Effector memory CD4-positive, alpha-beta T cell (primary cell): ENCODE measurements around the gene PITPNB.

Source experiments
- DNase-seq, 3 donors: peaks; one replicate each; pipeline ENCODE4 v3.0.0-alpha.2; 2020
- H3K27ac ChIP-seq: 2 replicates; pipeline ENCODE4 v1.7.0; 2013; ENCODE audit warnings: mild to moderate bottlenecking, low read length, moderate library complexity; ENCODE audit not compliant: insufficient read depth, poor library complexity, severe bottlenecking
- H3K27me3 ChIP-seq: replicated peaks from 2 replicates; pipeline ENCODE4 v1.7.0; 2013; ENCODE audit warnings: mild to moderate bottlenecking, low read length; ENCODE audit not compliant: insufficient read depth, control insufficient read depth, poor library complexity, severe bottlenecking
- H3K36me3 ChIP-seq: 2 replicates; pipeline ENCODE4 v1.7.0; 2013; ENCODE audit warnings: mild to moderate bottlenecking, low read length, moderate library complexity; ENCODE audit not compliant: control insufficient read depth, insufficient read depth
- H3K4me1 ChIP-seq: 2 replicates; pipeline ENCODE4 v1.7.0; 2013; ENCODE audit warnings: low read length, mild to moderate bottlenecking; ENCODE audit not compliant: control insufficient read depth, insufficient read depth, poor library complexity, severe bottlenecking
- H3K4me3 ChIP-seq: 2 replicates; pipeline ENCODE4 v1.7.0; 2013; ENCODE audit warnings: low read length, low read depth, mild to moderate bottlenecking; ENCODE audit not compliant: insufficient read depth, poor library complexity, severe bottlenecking
- H3K9me3 ChIP-seq: 2 replicates; pipeline ENCODE4 v1.7.0; 2013; ENCODE audit warnings: mild to moderate bottlenecking, low read length, moderate library complexity; ENCODE audit not compliant: control insufficient read depth

PITPNB gene

DNA sequence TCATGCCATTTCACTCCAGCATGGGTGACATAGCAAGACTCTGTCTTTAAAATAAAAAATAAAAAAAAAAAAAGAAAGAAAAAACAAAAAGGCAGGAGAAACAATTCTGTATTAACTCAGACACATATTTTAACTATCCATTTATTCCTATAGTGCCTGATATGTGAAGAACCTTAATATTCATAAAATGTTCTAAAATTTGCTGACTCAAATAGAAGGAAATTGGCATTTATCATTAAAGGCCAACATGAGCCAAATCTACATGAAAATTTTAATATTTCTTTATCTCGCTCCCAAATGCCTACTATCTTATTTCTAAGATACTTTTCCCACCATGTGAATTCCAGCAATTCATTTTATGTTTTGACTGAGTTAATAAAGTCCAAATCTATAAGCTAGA is 18.9 kb downstream of the PITPNB start:
- Histone ChIP-seq H3K27me3 (no peaks in the 10 kb centered on the region), H3K27ac (no peak overlapping the region), H3K4me3 (no peak overlapping the region), H3K4me1 (peaks cover 3% of the 10 kb centered on the region), H3K36me3 (peaks cover 18% of the 10 kb centered on the region), H3K9me3 (no peaks in the 10 kb centered on the region)
- no peak for DNase-seq

GRCh38 chr22:27896245-27896644 is 22.8 kb downstream of the PITPNB start:
- Histone ChIP-seq H3K27me3 (no peaks in the 10 kb centered on the region), H3K9me3 (no peaks in the 10 kb centered on the region), H3K27ac (no peak overlapping the region), H3K4me1 (no peaks in the 10 kb centered on the region), H3K4me3 (no peak overlapping the region), H3K36me3 (peaks cover 32% of the 10 kb centered on the region)
- DNase-seq = no peak

DNA sequence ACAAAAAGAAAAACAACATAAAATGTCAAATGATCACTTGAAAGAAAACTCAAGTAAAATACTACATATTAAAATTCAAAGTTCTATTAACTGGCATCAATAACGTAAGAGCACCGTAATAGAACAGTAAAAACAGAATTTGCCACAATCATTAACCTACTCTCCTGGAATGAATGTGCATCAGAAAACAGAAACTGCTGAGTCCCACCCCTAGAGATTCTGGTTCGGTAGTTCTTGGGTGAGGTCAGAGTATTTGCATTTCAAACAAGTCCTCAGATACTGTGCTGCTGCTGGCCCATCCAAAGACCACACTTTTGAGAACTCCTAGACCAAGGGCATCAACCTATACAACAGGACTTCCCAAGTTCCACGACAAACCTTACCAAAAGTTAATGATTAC is 23.5 kb downstream of the PITPNB start:
- Histone ChIP-seq H3K4me1 (no peaks in the 10 kb centered on the region), H3K36me3 (peaks cover 32% of the 10 kb centered on the region), H3K27ac (no peak overlapping the region), H3K4me3 (no peak overlapping the region), H3K27me3 (no peaks in the 10 kb centered on the region), H3K9me3 (no peaks in the 10 kb centered on the region)
- no peak for DNase-seq

GRCh38 chr22:27892811-27893210 is 26.2 kb downstream of the PITPNB start:
- H3K36me3 ChIP-seq = peaks cover 46% of the 10 kb centered on the region
- no peaks in the 10 kb centered on the region for H3K27me3 ChIP-seq

GRCh38 chr22:27892064-27892463 is 27.0 kb downstream of the PITPNB start:
- H3K9me3 ChIP-seq = no peaks in the 10 kb centered on the region
- no peak overlapping the region for H3K4me3 ChIP-seq
- H3K36me3 ChIP-seq = peaks cover 41% of the 10 kb centered on the region
- DNase-seq = no peak
- H3K27me3 ChIP-seq = no peaks in the 10 kb centered on the region
- H3K4me1 ChIP-seq = no peaks in the 10 kb centered on the region
- H3K27ac ChIP-seq = no peak overlapping the region

More at GRCh38 chr22:27892811-27893210, 26.2 kb downstream of the PITPNB start:
- no peak for DNase-seq
- no peak overlapping the region for H3K27ac ChIP-seq
- H3K4me1 ChIP-seq = no peaks in the 10 kb centered on the region
- H3K9me3 ChIP-seq = no peaks in the 10 kb centered on the region
- H3K4me3 ChIP-seq = no peak overlapping the region

DNA sequence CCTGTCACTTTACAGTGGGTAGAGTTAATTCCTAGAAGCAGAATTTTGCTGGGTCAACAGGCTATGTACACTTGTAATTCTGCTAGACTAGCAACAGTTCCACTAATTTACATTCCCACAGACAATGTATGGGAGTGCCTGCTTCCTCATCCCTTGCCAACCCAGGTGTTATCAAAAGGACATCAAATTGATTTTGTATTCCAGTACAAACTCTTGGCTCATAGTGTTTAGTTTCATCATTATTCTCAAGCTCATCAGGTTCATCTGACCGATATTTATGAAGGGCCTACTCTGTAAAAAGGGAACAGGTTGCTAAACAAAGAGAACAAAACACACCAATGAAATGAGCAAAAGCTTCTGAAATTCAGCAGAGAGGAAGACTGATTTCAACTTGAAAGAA is 30.7 kb downstream of the PITPNB start:
- H3K4me1 ChIP-seq = no peaks in the 10 kb centered on the region
- H3K27me3 ChIP-seq = no peaks in the 10 kb centered on the region
- H3K27ac ChIP-seq = no peak overlapping the region
- no peaks in the 10 kb centered on the region for H3K9me3 ChIP-seq
- peaks cover 31% of the 10 kb centered on the region for H3K36me3 ChIP-seq
- DNase-seq = no peak
- H3K4me3 ChIP-seq = no peak overlapping the region

- Histone ChIP-seq H3K27me3 (no peaks in the 10 kb centered on the region), H3K27ac (no peak overlapping the region), H3K4me1 (no peaks in the 10 kb centered on the region), H3K9me3 (no peaks in the 10 kb centered on the region), H3K36me3 (peaks cover 26% of the 10 kb centered on the region), H3K4me3 (no peak overlapping the region)
- no peak for DNase-seq
Observed at GRCh38 chr22:27886843-27887151, 32.3 kb downstream of the PITPNB start.

- no peaks in the 10 kb centered on the region for H3K9me3 ChIP-seq
- H3K4me1 ChIP-seq = no peaks in the 10 kb centered on the region
- H3K27ac ChIP-seq = no peak overlapping the region
- H3K4me3 ChIP-seq = no peak overlapping the region
- DNase-seq = peak in 2 of 3 donors; percentile 14 to 19
- peaks cover 21% of the 10 kb centered on the region for H3K36me3 ChIP-seq
- H3K27me3 ChIP-seq = no peaks in the 10 kb centered on the region
Observed at GRCh38 chr22:27885977-27886842, 32.8 kb downstream of the PITPNB start.

- Histone ChIP-seq H3K4me3 (no peak overlapping the region), H3K36me3 (peaks cover 15% of the 10 kb centered on the region), H3K27me3 (no peaks in the 10 kb centered on the region), H3K27ac (no peak overlapping the region), H3K4me1 (no peaks in the 10 kb centered on the region), H3K9me3 (no peaks in the 10 kb centered on the region)
- no peak for DNase-seq
Observed at GRCh38 chr22:27883656-27884350, 35.3 kb downstream of the PITPNB start.

DNA sequence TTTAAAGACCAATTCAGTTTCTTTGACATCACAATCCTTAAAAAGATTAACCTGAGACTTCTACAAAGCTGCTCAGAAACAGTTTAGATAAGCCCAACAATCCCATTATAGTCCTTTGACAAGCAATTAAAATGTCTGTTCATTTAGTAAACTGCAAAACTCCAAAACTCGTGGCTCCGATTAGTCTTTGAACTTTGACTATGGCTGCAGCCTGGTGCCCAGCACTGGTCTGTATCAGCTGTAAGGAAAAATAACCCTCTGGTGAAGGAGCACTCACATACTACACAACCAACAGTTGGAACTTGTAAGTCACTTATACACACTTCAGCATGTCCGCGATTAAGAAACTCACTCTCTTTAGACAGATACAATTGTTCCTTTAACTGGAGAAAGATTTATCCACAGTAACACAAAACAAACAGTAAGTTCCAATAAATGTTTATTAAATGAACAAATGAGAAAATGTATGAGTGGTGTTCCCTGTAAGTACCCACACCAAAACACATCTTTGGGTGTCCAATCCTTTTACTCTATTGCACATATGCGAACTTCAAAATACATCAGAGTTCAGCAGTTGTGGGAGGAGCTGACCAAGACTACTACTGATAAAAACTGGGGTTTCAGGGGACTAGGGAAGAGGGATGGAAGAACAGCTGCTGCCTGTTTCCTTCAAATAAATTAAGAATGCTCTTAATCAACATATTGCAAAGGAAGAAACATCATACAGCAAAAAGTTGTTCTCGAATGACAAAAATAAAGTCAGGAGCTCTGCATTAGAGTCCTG is 36.4 kb downstream of the PITPNB start:
- Histone ChIP-seq H3K4me1 (no peaks in the 10 kb centered on the region), H3K36me3 (peaks cover 7% of the 10 kb centered on the region), H3K27ac (no peak overlapping the region)

More for the DNA sequence above, 36.4 kb downstream of the PITPNB start:
- no peak for DNase-seq
- no peaks in the 10 kb centered on the region for H3K27me3 ChIP-seq
- no peaks in the 10 kb centered on the region for H3K9me3 ChIP-seq
- H3K4me3 ChIP-seq = no peak overlapping the region
